ENCODE results near the gene SPEM1.

The SPEM1 gene

DNA sequence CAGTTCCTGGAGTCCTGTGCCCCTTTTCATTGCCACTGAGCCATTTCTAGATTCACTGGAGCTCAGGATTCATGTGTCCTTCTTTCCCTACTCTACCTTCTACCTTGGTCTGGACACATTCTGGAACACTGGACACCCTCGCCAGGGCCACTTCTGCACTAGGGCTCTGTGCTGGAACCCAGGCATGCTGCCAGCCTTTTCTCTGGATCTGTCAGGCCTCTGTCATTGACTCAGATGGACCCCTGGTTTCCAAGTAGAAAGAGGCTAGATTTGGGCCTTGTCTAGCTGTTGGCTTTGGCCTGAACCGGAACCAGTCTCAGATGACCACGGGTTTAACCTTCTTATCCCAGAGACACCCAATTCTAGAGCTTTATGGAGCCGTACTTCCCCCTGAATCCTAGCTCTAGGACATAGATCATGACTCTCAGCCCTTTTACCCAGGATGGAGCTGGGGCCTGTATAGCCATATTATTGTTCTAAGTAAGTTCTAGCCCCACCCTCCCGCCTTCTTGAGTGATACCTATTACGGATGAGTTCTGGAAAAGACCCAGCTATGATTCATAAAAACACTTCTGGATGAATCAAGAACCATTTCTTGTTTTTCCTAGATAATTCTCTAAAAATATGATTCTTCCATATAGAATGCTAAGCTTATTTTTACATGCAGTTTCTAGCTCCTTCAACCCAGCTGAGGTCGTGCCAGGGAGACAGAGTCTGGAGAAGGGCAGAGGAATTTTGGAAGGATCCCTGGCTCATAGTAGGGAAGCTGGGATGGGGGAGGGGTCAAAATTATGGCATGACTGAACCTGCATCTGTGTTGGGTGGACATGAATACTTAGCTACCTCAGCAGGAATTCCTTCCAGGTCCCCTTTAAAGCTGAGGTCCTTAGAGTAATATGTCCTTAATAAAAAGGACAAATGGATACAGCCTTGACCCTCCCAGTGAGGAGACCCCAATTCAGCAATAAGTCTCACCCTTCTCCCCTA, 23.7 kb downstream of the SPEM1 start:
- H3K79me1 ChIP-seq (ENCODE audit: low read depth, low read length) = peaks cover 2% of the 10 kb centered on the region
- peaks cover 11 to 26% of the 10 kb centered on the region in 2 donors for H3K4me1 ChIP-seq (ENCODE audit: control insufficient read depth in 2 of 2, insufficient read depth in 1 of 2, low read depth in 1 of 2, low read length in 2 of 2)
- H3K18ac ChIP-seq (ENCODE audit: low read length) = no peak overlapping the region
- H3K36me3 ChIP-seq (replicated peaks in 1 of 2; ENCODE audit: control insufficient read depth in 2 of 2, insufficient read depth in 2 of 2, low read length in 2 of 2) = no peaks in the 10 kb centered on the region
- no peak overlapping the region for H3K27ac ChIP-seq (replicated peaks; ENCODE audit: low read length)
- no peak overlapping the region for H2BK120ac ChIP-seq (ENCODE audit: low read depth, low read length)
- peak overlapping the region; percentile 78 for H2AK5ac ChIP-seq (ENCODE audit: low read depth, low read length)
- no peak overlapping the region for H3K23ac ChIP-seq (ENCODE audit: low read depth, low read length, poor library complexity)
- H2BK12ac ChIP-seq (ENCODE audit: low read length) = no peak overlapping the region
- no CpG with 5 or more reads among the region's 7 CpGs for WGBS, 2 donors (ENCODE audit: extremely low coverage in 2 of 2, insufficient read length in 2 of 2, insufficient replicate concordance in 1 of 2)
- no peak overlapping the region for H3K9ac ChIP-seq (ENCODE audit: low read depth, low read length, poor library complexity)
- H3K9me3 ChIP-seq (replicated peaks in 1 of 2; ENCODE audit: control insufficient read depth in 2 of 2, insufficient read depth in 1 of 2, low read depth in 1 of 2, low read length in 2 of 2) = peaks cover 1 to 5% of the 10 kb centered on the region in 2 donors
- H4K91ac ChIP-seq (ENCODE audit: low read depth, low read length, poor library complexity) = no peak overlapping the region
- H4K8ac ChIP-seq (ENCODE audit: low read depth, low read length) = no peak overlapping the region
- H3K14ac ChIP-seq (ENCODE audit: low read length) = no peak overlapping the region
- H2BK5ac ChIP-seq (ENCODE audit: low read length) = no peak overlapping the region
- no peak overlapping the region for H3K4me3 ChIP-seq (ENCODE audit: low read length in 2 of 2)
- no peak overlapping the region for H3K4me2 ChIP-seq (ENCODE audit: insufficient read depth, low read length, poor library complexity, severe bottlenecking)
- no peak overlapping the region for H2AFZ ChIP-seq (ENCODE audit: low read length)
- DNase-seq (ENCODE audit: low spot score) = no peak
- peaks cover 10 to 27% (median 12%) of the 10 kb centered on the region in 3 experiments for H3K27me3 ChIP-seq (ENCODE audit: control insufficient read depth in 3 of 3, insufficient read depth in 3 of 3, low read depth in 1 of 3, low read length in 3 of 3)
- H2BK15ac ChIP-seq (ENCODE audit: low read length) = no peak overlapping the region
- H3K4ac ChIP-seq (ENCODE audit: low read length) = no peak overlapping the region

DNA sequence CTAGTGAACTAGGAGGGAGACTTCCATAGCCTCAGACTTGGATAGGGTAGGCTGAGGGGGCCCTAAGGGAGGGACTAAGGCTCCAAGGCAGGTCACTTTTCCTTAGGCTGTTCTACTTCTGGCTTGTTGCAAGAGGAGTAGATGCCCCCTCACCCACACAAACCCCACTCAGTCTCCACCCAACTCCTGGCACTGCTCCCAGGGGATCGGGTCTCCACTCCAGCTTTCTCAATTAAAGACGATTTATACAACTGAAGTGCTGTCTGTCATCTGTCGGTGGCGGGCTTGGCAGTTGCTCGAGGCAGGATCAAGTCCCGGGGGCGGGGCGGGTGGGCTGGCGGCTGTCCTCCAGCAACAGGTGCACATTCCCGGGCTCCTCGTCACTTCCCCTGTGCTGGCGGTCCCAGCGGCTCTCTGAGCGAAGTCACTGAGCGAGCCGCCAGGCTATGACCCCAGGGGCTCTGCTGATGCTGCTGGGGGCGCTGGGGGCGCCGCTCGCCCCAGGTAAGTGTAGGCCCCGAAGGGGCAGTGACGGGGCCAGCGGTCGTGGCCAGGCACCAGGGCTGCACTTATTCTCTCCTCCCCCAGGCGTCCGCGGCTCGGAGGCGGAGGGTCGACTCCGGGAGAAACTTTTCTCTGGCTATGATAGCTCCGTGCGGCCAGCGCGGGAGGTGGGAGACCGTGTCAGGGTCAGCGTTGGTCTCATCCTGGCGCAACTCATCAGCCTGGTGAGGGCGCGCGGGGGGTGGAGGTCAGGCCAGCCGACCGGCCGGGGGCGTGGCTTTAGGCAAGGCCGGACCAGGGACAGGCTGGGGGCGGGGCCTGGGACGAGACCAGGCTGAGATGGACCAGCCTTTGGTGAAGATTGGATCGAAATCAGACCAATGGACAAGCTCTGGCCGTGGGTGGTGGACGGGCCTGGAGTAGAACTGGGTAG, 24.8 kb downstream of the SPEM1 start, which contains the start of gene CHRNB1:
TSS of gene CHRNB1 (plus strand) at position 380 of the 937 bp plus-strand sequence. CDS start at position 447, 67 bp downstream.
- H2BK120ac ChIP-seq (ENCODE audit: low read depth, low read length) = no peak within 1 kb of the TSS
- H3K23ac ChIP-seq (ENCODE audit: low read depth, low read length, poor library complexity) = peak within 1 kb of the TSS; percentile 52
- peak within 1 kb of the TSS; percentile 97 for H2AFZ ChIP-seq (ENCODE audit: low read length)
- peaks cover 1 to 5% of the 10 kb centered on the region in 2 donors for H3K9me3 ChIP-seq (replicated peaks in 1 of 2; ENCODE audit: control insufficient read depth in 2 of 2, insufficient read depth in 1 of 2, low read depth in 1 of 2, low read length in 2 of 2)
- H4K91ac ChIP-seq (ENCODE audit: low read depth, low read length, poor library complexity) = no peak within 1 kb of the TSS
- H3K4me2 ChIP-seq (ENCODE audit: insufficient read depth, low read length, poor library complexity, severe bottlenecking) = peak within 1 kb of the TSS; percentile 95
- peak within 1 kb of the TSS; percentile 61 for H2BK15ac ChIP-seq (ENCODE audit: low read length)
- peak within 1 kb of the TSS; percentile 45 to 78 for H3K4me3 ChIP-seq (ENCODE audit: low read length in 2 of 2)
- H3K4me1 ChIP-seq (ENCODE audit: control insufficient read depth in 2 of 2, insufficient read depth in 1 of 2, low read depth in 1 of 2, low read length in 2 of 2) = peaks cover 11 to 22% of the 10 kb centered on the region in 2 donors
- H3K18ac ChIP-seq (ENCODE audit: low read length) = peak within 1 kb of the TSS; percentile 95
- H3K14ac ChIP-seq (ENCODE audit: low read length) = no peak within 1 kb of the TSS
- peak within 1 kb of the TSS; percentile 39 for H2AK5ac ChIP-seq (ENCODE audit: low read depth, low read length)
- H2BK12ac ChIP-seq (ENCODE audit: low read length) = no peak within 1 kb of the TSS
- no peak within 1 kb of the TSS for H2BK5ac ChIP-seq (ENCODE audit: low read length)
- H3K79me1 ChIP-seq (ENCODE audit: low read depth, low read length) = peaks cover 2% of the 10 kb centered on the region
- peak within 1 kb of the TSS; percentile 71 for H3K9ac ChIP-seq (ENCODE audit: low read depth, low read length, poor library complexity)
- H3K27ac ChIP-seq (replicated peaks; ENCODE audit: low read length) = peak within 1 kb of the TSS; percentile 53
- H4K8ac ChIP-seq (ENCODE audit: low read depth, low read length) = no peak within 1 kb of the TSS
- no peak within 1 kb of the TSS for H3K4ac ChIP-seq (ENCODE audit: low read length)
- peaks cover 0 to 15% (median 6%) of the 10 kb centered on the region in 3 experiments for H3K27me3 ChIP-seq (ENCODE audit: control insufficient read depth in 3 of 3, insufficient read depth in 3 of 3, low read depth in 1 of 3, low read length in 3 of 3)
- no CpG with 5 or more reads among the region's 51 CpGs for WGBS, 2 donors (ENCODE audit: extremely low coverage in 2 of 2, insufficient read length in 2 of 2, insufficient replicate concordance in 1 of 2)
- H3K36me3 ChIP-seq (replicated peaks in 1 of 2; ENCODE audit: control insufficient read depth in 2 of 2, insufficient read depth in 2 of 2, low read length in 2 of 2) = no peaks in the 10 kb centered on the region
- DNase-seq (ENCODE audit: low spot score) = peak; percentile 85

DNA sequence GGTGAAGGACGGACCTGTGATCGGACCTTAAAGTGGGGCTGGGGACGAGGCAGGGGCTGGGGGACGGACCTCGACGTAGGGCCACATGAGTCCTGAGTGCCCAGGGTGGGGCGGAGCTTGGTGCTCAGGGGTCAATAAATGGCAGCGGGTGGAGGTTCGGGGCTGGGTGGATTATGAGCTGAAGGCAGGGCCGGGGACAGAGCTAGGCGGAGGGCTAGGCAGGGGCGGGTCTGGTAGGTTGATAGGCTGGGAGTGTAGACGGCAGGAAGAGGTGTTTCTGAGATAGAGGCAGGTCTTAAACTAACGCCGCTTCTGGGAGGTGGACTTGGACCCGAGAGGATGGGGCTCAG, 25.5 kb downstream of the SPEM1 start:
- peak overlapping the region; percentile 45 to 62 for H3K4me3 ChIP-seq (ENCODE audit: low read length in 2 of 2)
- peaks cover 0 to 15% (median 6%) of the 10 kb centered on the region in 3 experiments for H3K27me3 ChIP-seq (ENCODE audit: control insufficient read depth in 3 of 3, insufficient read depth in 3 of 3, low read depth in 1 of 3, low read length in 3 of 3)
- H4K91ac ChIP-seq (ENCODE audit: low read depth, low read length, poor library complexity) = no peak overlapping the region
- peak overlapping the region; percentile 97 for H2AFZ ChIP-seq (ENCODE audit: low read length)
- H4K8ac ChIP-seq (ENCODE audit: low read depth, low read length) = no peak overlapping the region
- H3K79me1 ChIP-seq (ENCODE audit: low read depth, low read length) = peaks cover 2% of the 10 kb centered on the region
- no peak overlapping the region for H2BK12ac ChIP-seq (ENCODE audit: low read length)
- H2AK5ac ChIP-seq (ENCODE audit: low read depth, low read length) = peak overlapping the region; percentile 23
- H3K14ac ChIP-seq (ENCODE audit: low read length) = no peak overlapping the region
- H2BK120ac ChIP-seq (ENCODE audit: low read depth, low read length) = no peak overlapping the region
- peak overlapping the region; percentile 95 for H3K4me2 ChIP-seq (ENCODE audit: insufficient read depth, low read length, poor library complexity, severe bottlenecking)
- H3K4ac ChIP-seq (ENCODE audit: low read length) = no peak overlapping the region
- peak; percentile 54 for DNase-seq (ENCODE audit: low spot score)
- H3K36me3 ChIP-seq (replicated peaks in 1 of 2; ENCODE audit: control insufficient read depth in 2 of 2, insufficient read depth in 2 of 2, low read length in 2 of 2) = no peaks in the 10 kb centered on the region
- H3K23ac ChIP-seq (ENCODE audit: low read depth, low read length, poor library complexity) = peak overlapping the region; percentile 52
- peak overlapping the region; percentile 71 for H3K9ac ChIP-seq (ENCODE audit: low read depth, low read length, poor library complexity)
- peak overlapping the region; percentile 37 for H3K27ac ChIP-seq (replicated peaks; ENCODE audit: low read length)
- H2BK5ac ChIP-seq (ENCODE audit: low read length) = no peak overlapping the region
- H3K9me3 ChIP-seq (replicated peaks in 1 of 2; ENCODE audit: control insufficient read depth in 2 of 2, insufficient read depth in 1 of 2, low read depth in 1 of 2, low read length in 2 of 2) = peaks cover 1 to 5% of the 10 kb centered on the region in 2 donors
- no CpG with 5 or more reads among the region's 16 CpGs for WGBS, 2 donors (ENCODE audit: extremely low coverage in 2 of 2, insufficient read length in 2 of 2, insufficient replicate concordance in 1 of 2)
- peak overlapping the region; percentile 95 for H3K18ac ChIP-seq (ENCODE audit: low read length)
- H3K4me1 ChIP-seq (ENCODE audit: control insufficient read depth in 2 of 2, insufficient read depth in 1 of 2, low read depth in 1 of 2, low read length in 2 of 2) = peaks cover 11 to 22% of the 10 kb centered on the region in 2 donors
- no peak overlapping the region for H2BK15ac ChIP-seq (ENCODE audit: low read length)

Data from neuronal stem cell (in vitro differentiated cells).